IMR-90 (cell line): ENCODE measurements around the gene RALGPS2. TPM values are rescaled to one million over a fixed set of nuclear protein-coding genes. Genes with fewer than 3 reads are reported as not detected.

Experiments used
- ATAC-seq: fragments of 200-7000 bp; cut with Tn5 transposase; 2 replicates; pipeline ENCODE4 v1.9.1; 2020; ENCODE audit warnings: low read depth, mild to moderate bottlenecking, moderate library complexity
- BruUV-seq: library from RNA; stranded (reverse); fragments of 400-500 nt; replicated peaks from 2 replicates; lab custom pipeline; 2021; lab: Mats Ljungman, UMichigan
- CTCF ChIA-PET: fragments of 300-600 bp; formaldehyde crosslinking; extraction: SDS; loops from one replicate; lab custom pipeline; 2021; ENCODE audit warnings: antibody characterized with exemption; lab: Yijun Ruan, JAX
- POLR2A ChIA-PET: fragments of 300-600 bp; sonication (Branson Sonifier 250); formaldehyde crosslinking; loops from one replicate; lab custom pipeline; 2022; ENCODE audit warnings: antibody characterized with exemption; ENCODE audit not compliant: unreplicated experiment; lab: Charles Lee
- DNase-seq: peaks from one replicate; pipeline ENCODE4 v3.0.0; 2013
- H2AFZ ChIP-seq: replicated peaks from 2 replicates; pipeline ENCODE3; 2013; ENCODE audit warnings: low read length, mild to moderate bottlenecking; ENCODE audit not compliant: poor library complexity
- H2AK5ac ChIP-seq: 2 replicates; pipeline ENCODE4 v1.6.1; 2013; ENCODE audit warnings: low read depth, low read length, inconsistent platforms
- H2AK9ac ChIP-seq: replicated peaks from 2 replicates; pipeline ENCODE3; 2013; ENCODE audit warnings: mild to moderate bottlenecking, low read depth, low read length, moderate library complexity; ENCODE audit not compliant: poor library complexity
- H2BK120ac ChIP-seq: 2 replicates; pipeline ENCODE4 v1.6.1; 2013; ENCODE audit warnings: low read depth, low read length, inconsistent platforms
- H2BK15ac ChIP-seq: 3 replicates; pipeline ENCODE4 v1.6.1; 2013; ENCODE audit warnings: low read depth, low read length, inconsistent platforms
- H2BK20ac ChIP-seq: 2 replicates; pipeline ENCODE4 v1.6.1; 2013; ENCODE audit warnings: low read depth, mild to moderate bottlenecking, inconsistent platforms, low read length, moderate library complexity
- H2BK5ac ChIP-seq: 2 replicates; pipeline ENCODE4 v1.6.1; 2013; ENCODE audit warnings: mild to moderate bottlenecking, low read depth, low read length, inconsistent platforms; ENCODE audit not compliant: poor library complexity, severe bottlenecking
- H3K14ac ChIP-seq: replicated peaks from 2 replicates; pipeline ENCODE4 v1.6.1; 2013; ENCODE audit warnings: low read depth, low read length, inconsistent platforms
- H3K18ac ChIP-seq: 2 replicates; pipeline ENCODE4 v1.6.1; 2013; ENCODE audit warnings: low read depth, low read length, control low read depth
- H3K23ac ChIP-seq: 2 replicates; pipeline ENCODE4 v1.6.1; 2013; ENCODE audit warnings: low read depth, low read length, inconsistent platforms
- H3K27ac ChIP-seq: 2 replicates; pipeline ENCODE4 v1.5.1; 2013; ENCODE audit warnings: mild to moderate bottlenecking, control low read depth, low read length; ENCODE audit not compliant: insufficient read depth
- H3K27me3 ChIP-seq: 2 replicates; pipeline ENCODE4 v1.6.1; 2013; ENCODE audit warnings: low read length; ENCODE audit not compliant: control insufficient read depth, insufficient read depth
- H3K36me3 ChIP-seq: 2 replicates; pipeline ENCODE4 v1.6.1; 2013; ENCODE audit warnings: low read length, mixed read lengths; ENCODE audit not compliant: control insufficient read depth, insufficient read depth
- H3K4ac ChIP-seq: 2 replicates; pipeline ENCODE4 v1.6.1; 2013; ENCODE audit warnings: low read depth, low read length, inconsistent platforms
- H3K4me1 ChIP-seq: 2 replicates; pipeline ENCODE4 v1.6.1; 2013; ENCODE audit warnings: low read length, mixed read lengths; ENCODE audit not compliant: control insufficient read depth, insufficient read depth
- H3K4me2 ChIP-seq: 2 replicates; pipeline ENCODE4 v1.6.1; 2013; ENCODE audit warnings: low read depth, mild to moderate bottlenecking, control low read depth, low read length, moderate library complexity
- H3K4me3 ChIP-seq: 2 replicates; pipeline ENCODE4 v1.5.1; 2013; ENCODE audit warnings: low read depth, mild to moderate bottlenecking, control low read depth, low read length, moderate library complexity; ENCODE audit not compliant: insufficient read depth
- H3K56ac ChIP-seq: 2 replicates; pipeline ENCODE4 v1.6.1; 2013; ENCODE audit warnings: low read length, inconsistent platforms; ENCODE audit not compliant: insufficient read depth; ENCODE audit errors: extremely low read depth
- H3K79me1 ChIP-seq, 2 experiments: 2 replicates each; pipeline ENCODE4 v1.6.1; 2013; ENCODE audit warnings: low read length in 2 of 2, inconsistent platforms in 1 of 2, low read depth in 1 of 2
- H3K9ac ChIP-seq: 2 replicates; pipeline ENCODE4 v1.6.1; 2013; ENCODE audit warnings: low read depth, low read length, control low read depth
- H3K9me1 ChIP-seq: 2 replicates; pipeline ENCODE4 v1.6.1; 2013; ENCODE audit warnings: low read length, inconsistent platforms; ENCODE audit not compliant: insufficient read depth
- H3K9me3 ChIP-seq: 2 replicates; pipeline ENCODE4 v1.6.1; 2013; ENCODE audit warnings: low read length; ENCODE audit not compliant: control insufficient read depth, insufficient read depth
- H4K20me1 ChIP-seq: 2 replicates; pipeline ENCODE4 v1.6.1; 2013; ENCODE audit warnings: low read length, inconsistent platforms; ENCODE audit not compliant: insufficient read depth
- H4K5ac ChIP-seq: 2 replicates; pipeline ENCODE4 v1.6.1; 2013; ENCODE audit warnings: mild to moderate bottlenecking, low read depth, low read length, control low read depth
- H4K8ac ChIP-seq, 2 experiments: 2 replicates each; pipeline ENCODE4 v1.6.1; 2013; ENCODE audit warnings: low read depth in 2 of 2, low read length in 2 of 2, control low read depth in 1 of 2, inconsistent platforms in 1 of 2
- H4K91ac ChIP-seq: 2 replicates; pipeline ENCODE4 v1.6.1; 2013; ENCODE audit warnings: low read depth, low read length, inconsistent platforms; ENCODE audit not compliant: insufficient read depth
- BHLHE40 ChIP-seq: fragments of 150-350 bp; IDR thresholded peaks from 2 replicates; pipeline ENCODE4 v1.6.1; 2016; ENCODE audit warnings: mild to moderate bottlenecking, low read depth, low read length
- CEBPB ChIP-seq: IDR thresholded peaks from 2 replicates; pipeline ENCODE4 v1.6.1; 2012; ENCODE audit warnings: low read depth, low read length, improper control_type of control experiment
- MXI1 ChIP-seq: IDR thresholded peaks from 2 replicates; pipeline ENCODE4 v1.6.1; 2012; ENCODE audit warnings: low read depth, mild to moderate bottlenecking, low read length, moderate library complexity, borderline replicate concordance
- POLR2A ChIP-seq: IDR thresholded peaks from 2 replicates; pipeline ENCODE4 v1.6.1; 2012; ENCODE audit warnings: mild to moderate bottlenecking, low read depth, low read length
- RAD21 ChIP-seq: IDR thresholded peaks from 2 replicates; pipeline ENCODE4 v1.6.1; 2012; ENCODE audit warnings: low read length, improper control_type of control experiment
- RCOR1 ChIP-seq: IDR thresholded peaks from 2 replicates; pipeline ENCODE4 v1.6.1; 2012; ENCODE audit warnings: mild to moderate bottlenecking, low read length, improper control_type of control experiment; ENCODE audit not compliant: insufficient replicate concordance
- RFX5 ChIP-seq: IDR thresholded peaks from 2 replicates; pipeline ENCODE4 v1.8.0; 2012; ENCODE audit warnings: low read depth, mild to moderate bottlenecking, low read length, moderate library complexity
- WGBS, 2 experiments: methylation state at CpG; one replicate each; pipeline versions ENCODE4 v1.1.5 to v1.1.7; 2013; ENCODE audit warnings: missing lambda C conversion rate in 2 of 2; ENCODE audit not compliant: insufficient read length in 1 of 2; ENCODE audit errors: extremely low coverage in 2 of 2; 5-methylcytosine and 5-hydroxymethylcytosine counted together
- dilution Hi-C: fragments of 300-500 bp; cut with HindIII; formaldehyde crosslinking; loops from one replicate; pipeline ENCODE4 v1.14.3; 2018; ENCODE audit warnings: low sequenced_read_pairs; ENCODE audit not compliant: unreplicated experiment
- in situ Hi-C: fragments of 300-500 bp; cut with MboI; formaldehyde crosslinking; loops from 3 replicates; pipeline ENCODE4 v1.14.3; 2019; ENCODE audit warnings: low sequenced_read_pairs, inconsistent platforms, mixed read lengths
- intact Hi-C: fragments of 100-400 bp; cut with micrococcal nuclease; formaldehyde crosslinking; loops from 2 replicates; pipeline ENCODE4 v1.10.0; 2022
- polyA plus RNA-seq, 3 experiments: library from polyadenylated mRNA; depleted of rRNA; stranded (reverse); fragments of >200 nt; gene quantifications; 2 replicates each; pipeline ENCODE4 v1.2.3, GENCODE V29; 2012; ENCODE audit warnings: low replicate concordance in 1 of 3
- total RNA-seq: library from RNA; depleted of rRNA; stranded (reverse); fragments of >200 nt; gene quantifications from 2 replicates; pipeline ENCODE4 v1.2.3, GENCODE V29; 2012
- TF ChIP-seq, protein P1 (sequence below): fragments of 150-350 bp; IDR thresholded peaks from 2 replicates; pipeline ENCODE4 v1.6.1; 2017; ENCODE audit warnings: mild to moderate bottlenecking, antibody characterized with exemption, low read length, low read depth
- TF ChIP-seq, protein P2 (sequence below): conservative IDR thresholded peaks from 2 replicates; pipeline ENCODE4 v1.5.1; 2012; ENCODE audit warnings: mild to moderate bottlenecking, low read depth, low read length, improper control_type of control experiment

Gene RALGPS2
- total and polyA plus RNA-seq, 2 of the 4 experiments (the other 2 are of a cell fraction): 13.8 to 148 TPM

DNA sequence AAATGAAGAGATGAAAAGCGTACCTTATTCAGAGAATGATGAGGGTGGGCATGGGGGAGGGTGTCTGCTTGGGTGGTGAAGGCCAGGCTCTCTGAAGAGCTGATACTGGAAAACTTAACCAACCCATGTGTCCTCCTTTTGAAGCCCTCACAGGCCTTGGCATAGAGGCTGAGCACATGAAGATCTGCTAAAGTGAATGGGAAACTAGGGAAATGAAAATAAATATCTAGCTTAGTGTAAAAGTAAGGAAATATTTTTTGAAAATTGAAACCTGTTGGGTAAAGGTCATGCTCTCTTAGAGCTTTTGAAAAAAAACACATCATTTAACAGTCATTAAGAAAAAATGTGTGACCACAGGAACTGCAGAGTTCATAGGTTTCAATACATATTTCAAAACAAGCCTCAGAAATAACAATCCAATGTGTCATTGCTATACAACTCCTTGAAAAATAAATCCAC, 40.5 kb upstream of the RALGPS2 start (continued):
- 0 out of 2 replicates have a peak, but pooled peaks have one; percentile 2 for TF ChIP-seq BHLHE40

DNA sequence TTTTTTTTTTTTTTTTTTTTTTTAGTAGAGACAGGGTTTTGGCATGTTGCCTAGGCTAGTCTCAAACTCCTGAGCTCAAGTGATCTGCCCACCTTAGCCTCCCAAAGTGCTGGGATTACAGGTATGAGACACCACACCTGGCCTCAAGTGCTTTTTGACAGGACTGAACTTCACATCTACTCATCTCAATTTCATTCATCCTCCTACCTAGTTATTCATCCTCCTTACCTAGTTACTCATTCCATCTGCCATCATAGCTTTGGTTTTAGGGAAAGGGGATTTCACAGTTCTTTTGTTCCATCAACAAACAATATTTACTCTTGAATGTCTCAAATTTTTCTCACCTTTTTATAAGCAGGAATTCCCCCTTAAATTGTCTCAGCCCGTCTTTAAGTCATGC, 38.6 kb upstream of the RALGPS2 start:
- H4K5ac ChIP-seq: no peak overlapping the region; the same call in 1 of the 2 replicates
- no peak overlapping the region for H3K4ac ChIP-seq
- H2AFZ ChIP-seq: no peak overlapping the region
- no peak overlapping the region for H2AK9ac ChIP-seq
- H2BK120ac ChIP-seq: 0 out of 2 replicates have a peak overlapping the region, but pooled peaks have one; percentile 3
- no peak overlapping the region for H2BK15ac ChIP-seq
- no peak overlapping the region for H3K56ac ChIP-seq
- no peaks in the 10 kb centered on the region for H3K36me3 ChIP-seq
- H3K4me1 ChIP-seq: peaks cover 19% of the 10 kb centered on the region
- H3K9ac ChIP-seq: no peak overlapping the region
- in situ Hi-C loops: no loop called here
- peaks cover 5% of the 10 kb centered on the region for H3K9me1 ChIP-seq
- no peaks in the 10 kb centered on the region for H4K20me1 ChIP-seq
- 0 out of 4 replicates have a peak, but pooled peaks cover 0 to 5% of the 10 kb centered on the region in 2 experiments for H3K79me1 ChIP-seq
- no CpG with 5 or more reads among the region's 1 CpG for WGBS, 2 experiments
- ATAC-seq (no peak), DNase-seq (no peak)
- 0 out of 2 replicates have a peak overlapping the region, but pooled peaks have one; percentile 1 for H4K91ac ChIP-seq
- intact Hi-C loops: no loop called here
- ChIA-PET CTCF (interaction anchor here (0.8 to 1.3 kb wide), 2 partner anchors 58 to 144 kb away, joined by 3 read pairs; no protein-coding TSS in a partner anchor), POLR2A (no interaction called here)
- 0 out of 4 replicates have a peak overlapping the region, but pooled peaks of 1 of the 2 experiments have one; percentile 11 for H4K8ac ChIP-seq
- H3K27ac ChIP-seq: no peak overlapping the region
- H2BK20ac ChIP-seq: peak overlapping the region; percentile 2; the same call in 1 of the 2 replicates
- H3K14ac ChIP-seq: no peak overlapping the region
- dilution Hi-C loops: no loop called here
- no peaks in the 10 kb centered on the region for H3K9me3 ChIP-seq
- no peak overlapping the region; the same call in 1 of the 2 replicates for H3K18ac ChIP-seq
- H3K4me3 ChIP-seq: no peak overlapping the region
- TF ChIP-seq RCOR1 (no peak), BHLHE40 (no peak), CEBPB (no peak), RAD21 (no peak), MXI1 (no peak), RFX5 (no peak), POLR2A (no peak)
- TF ChIP-seq, protein P1, sequence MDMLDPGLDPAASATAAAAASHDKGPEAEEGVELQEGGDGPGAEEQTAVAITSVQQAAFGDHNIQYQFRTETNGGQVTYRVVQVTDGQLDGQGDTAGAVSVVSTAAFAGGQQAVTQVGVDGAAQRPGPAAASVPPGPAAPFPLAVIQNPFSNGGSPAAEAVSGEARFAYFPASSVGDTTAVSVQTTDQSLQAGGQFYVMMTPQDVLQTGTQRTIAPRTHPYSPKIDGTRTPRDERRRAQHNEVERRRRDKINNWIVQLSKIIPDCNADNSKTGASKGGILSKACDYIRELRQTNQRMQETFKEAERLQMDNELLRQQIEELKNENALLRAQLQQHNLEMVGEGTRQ: no peak
- TF ChIP-seq, protein P2, sequence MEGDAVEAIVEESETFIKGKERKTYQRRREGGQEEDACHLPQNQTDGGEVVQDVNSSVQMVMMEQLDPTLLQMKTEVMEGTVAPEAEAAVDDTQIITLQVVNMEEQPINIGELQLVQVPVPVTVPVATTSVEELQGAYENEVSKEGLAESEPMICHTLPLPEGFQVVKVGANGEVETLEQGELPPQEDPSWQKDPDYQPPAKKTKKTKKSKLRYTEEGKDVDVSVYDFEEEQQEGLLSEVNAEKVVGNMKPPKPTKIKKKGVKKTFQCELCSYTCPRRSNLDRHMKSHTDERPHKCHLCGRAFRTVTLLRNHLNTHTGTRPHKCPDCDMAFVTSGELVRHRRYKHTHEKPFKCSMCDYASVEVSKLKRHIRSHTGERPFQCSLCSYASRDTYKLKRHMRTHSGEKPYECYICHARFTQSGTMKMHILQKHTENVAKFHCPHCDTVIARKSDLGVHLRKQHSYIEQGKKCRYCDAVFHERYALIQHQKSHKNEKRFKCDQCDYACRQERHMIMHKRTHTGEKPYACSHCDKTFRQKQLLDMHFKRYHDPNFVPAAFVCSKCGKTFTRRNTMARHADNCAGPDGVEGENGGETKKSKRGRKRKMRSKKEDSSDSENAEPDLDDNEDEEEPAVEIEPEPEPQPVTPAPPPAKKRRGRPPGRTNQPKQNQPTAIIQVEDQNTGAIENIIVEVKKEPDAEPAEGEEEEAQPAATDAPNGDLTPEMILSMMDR: no peak
- no peak overlapping the region for H2BK5ac ChIP-seq
- H3K27me3 ChIP-seq: no peaks in the 10 kb centered on the region
- H3K4me2 ChIP-seq: no peak overlapping the region
- no peak overlapping the region for H3K23ac ChIP-seq
- H2AK5ac ChIP-seq: peak overlapping the region; percentile 75; the same call in 1 of the 2 replicates
- no TSS peak for BruUV-seq
